Vagina (tissue), 2 donors: ENCODE data around the gene CCNA2.

Experiments used
- POLR2A ChIP-seq, 2 donors: fragments of 450-650 bp; IDR thresholded peaks; one replicate each; pipeline ENCODE4 v1.6.1; 2017; ENCODE audit warnings: antibody characterized with exemption in 2 of 2, mild to moderate bottlenecking in 2 of 2, moderate library complexity in 2 of 2
- POLR2AphosphoS5 ChIP-seq, 2 donors: sonication (generic); formaldehyde crosslinking; IDR thresholded peaks; one replicate each; pipeline ENCODE4 v1.9.0; 2017; ENCODE audit warnings: antibody characterized with exemption in 2 of 2, mild to moderate bottlenecking in 2 of 2, low read depth in 1 of 2; ENCODE audit not compliant: insufficient read depth in 1 of 2
- TF ChIP-seq, protein P1 (sequence below), 3 experiments: fragments of 450-650 bp in 2 of 3; fragments of 200-600 bp in 1 of 3; sonication (generic) in 1 of 3; IDR thresholded peaks; one replicate each; pipeline ENCODE4 v1.5.1; 2017 to 2019; ENCODE audit warnings: antibody characterized with exemption in 3 of 3, mild to moderate bottlenecking in 2 of 3, moderate library complexity in 2 of 3

DNA sequence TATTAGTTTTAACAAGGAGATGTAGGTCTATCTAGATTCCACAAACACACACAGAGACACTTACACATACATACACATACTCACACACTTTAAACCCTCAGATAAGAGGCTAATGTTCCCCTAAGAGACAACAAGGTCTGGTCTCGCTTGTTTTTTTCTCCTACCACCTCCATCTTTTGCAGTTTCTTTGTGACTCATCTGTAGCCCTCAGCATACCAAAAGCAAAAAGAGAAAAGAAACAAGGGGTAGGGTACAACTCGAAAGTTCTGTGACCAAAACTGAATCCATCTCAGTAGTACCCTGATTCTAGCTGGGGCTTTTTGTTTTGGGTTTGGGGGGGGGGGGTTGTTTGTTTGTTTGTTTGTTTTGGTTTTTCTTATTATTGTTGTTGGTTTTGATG, 34.8 kb downstream of the CCNA2 start:
- TF ChIP-seq, protein P1, sequence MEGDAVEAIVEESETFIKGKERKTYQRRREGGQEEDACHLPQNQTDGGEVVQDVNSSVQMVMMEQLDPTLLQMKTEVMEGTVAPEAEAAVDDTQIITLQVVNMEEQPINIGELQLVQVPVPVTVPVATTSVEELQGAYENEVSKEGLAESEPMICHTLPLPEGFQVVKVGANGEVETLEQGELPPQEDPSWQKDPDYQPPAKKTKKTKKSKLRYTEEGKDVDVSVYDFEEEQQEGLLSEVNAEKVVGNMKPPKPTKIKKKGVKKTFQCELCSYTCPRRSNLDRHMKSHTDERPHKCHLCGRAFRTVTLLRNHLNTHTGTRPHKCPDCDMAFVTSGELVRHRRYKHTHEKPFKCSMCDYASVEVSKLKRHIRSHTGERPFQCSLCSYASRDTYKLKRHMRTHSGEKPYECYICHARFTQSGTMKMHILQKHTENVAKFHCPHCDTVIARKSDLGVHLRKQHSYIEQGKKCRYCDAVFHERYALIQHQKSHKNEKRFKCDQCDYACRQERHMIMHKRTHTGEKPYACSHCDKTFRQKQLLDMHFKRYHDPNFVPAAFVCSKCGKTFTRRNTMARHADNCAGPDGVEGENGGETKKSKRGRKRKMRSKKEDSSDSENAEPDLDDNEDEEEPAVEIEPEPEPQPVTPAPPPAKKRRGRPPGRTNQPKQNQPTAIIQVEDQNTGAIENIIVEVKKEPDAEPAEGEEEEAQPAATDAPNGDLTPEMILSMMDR (IDR thresholded peaks at IDR 0.05), result no peak
- TF ChIP-seq POLR2A (IDR thresholded peaks at IDR 0.05) (no peak), POLR2AphosphoS5 (IDR thresholded peaks at IDR 0.05; ENCODE audit: insufficient read depth in 1 of 2, low read depth in 1 of 2) (no peak)
